ENCODE results near the gene ZNF69.

- no peak for TF ChIP-seq YY1 (IDR thresholded peaks at IDR 0.05; ENCODE audit: insufficient read depth, insufficient read length)
- no peak for TF ChIP-seq SUZ12 (IDR thresholded peaks at IDR 0.05; ENCODE audit: extremely low read depth, insufficient read depth, insufficient read length)
These were observed 39.6 kb downstream of the ZNF69 start for GRCh38 chr19:11927227-11927626.
